GM23248 (cell line): ENCODE measurements around the gene MOCOS.

Source experiments
- EZH2 ChIP-seq: fragments of 200-600 bp; sonication (generic); IDR thresholded peaks from 2 replicates; pipeline ENCODE4 v1.6.1; 2018; ENCODE audit warnings: antibody characterized with exemption, mild to moderate bottlenecking; ENCODE audit not compliant: insufficient read depth, poor library complexity, severe bottlenecking
- EZH2phosphoT487 ChIP-seq: fragments of 200-600 bp; sonication (generic); IDR thresholded peaks from 2 replicates; pipeline ENCODE4 v1.6.1; 2018; ENCODE audit warnings: antibody characterized with exemption, moderate library complexity, mild to moderate bottlenecking, low read depth; ENCODE audit not compliant: insufficient read depth

DNA sequence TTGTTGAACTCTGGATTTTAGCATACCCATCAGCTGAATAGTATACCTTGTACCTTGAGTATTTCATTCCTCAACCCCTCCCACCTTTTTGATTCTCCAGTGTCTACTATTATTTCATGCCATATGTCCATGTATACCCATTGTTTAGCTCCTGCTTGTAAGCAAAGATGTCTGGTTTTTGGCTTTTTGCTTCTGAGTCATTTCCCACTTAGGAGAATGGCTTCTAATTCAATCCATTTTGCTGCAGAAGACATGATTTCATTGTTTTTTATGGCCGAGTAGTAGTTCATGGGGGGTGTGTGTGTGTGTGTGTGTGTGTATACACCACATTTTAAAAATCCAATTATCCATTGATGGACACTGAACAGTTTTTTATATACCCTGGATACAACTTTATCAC, 24.3 kb upstream of the MOCOS start:
- TF ChIP-seq EZH2: no peak
- TF ChIP-seq EZH2phosphoT487: no peak
